IMR-90 (cell line): Measurements from ENCODE around the gene SLC22A12. TPM values are rescaled to one million over a fixed set of nuclear protein-coding genes. Genes with fewer than 3 reads are reported as not detected.
A peak's percentile ranks its signal among the peaks of the same experiment; 100 is the strongest.

Experiments
- ATAC-seq: fragments of 200-7000 bp; cut with Tn5 transposase; 2 replicates; pipeline ENCODE4 v1.9.1; 2020; ENCODE audit warnings: low read depth, mild to moderate bottlenecking, moderate library complexity
- BruUV-seq: library from RNA; stranded (reverse); fragments of 400-500 nt; replicated peaks from 2 replicates; lab custom pipeline; 2021; lab: Mats Ljungman, UMichigan
- CTCF ChIA-PET: fragments of 300-600 bp; formaldehyde crosslinking; extraction: SDS; loops from one replicate; lab custom pipeline; 2021; ENCODE audit warnings: antibody characterized with exemption; lab: Yijun Ruan, JAX
- POLR2A ChIA-PET: fragments of 300-600 bp; sonication (Branson Sonifier 250); formaldehyde crosslinking; loops from one replicate; lab custom pipeline; 2022; ENCODE audit warnings: antibody characterized with exemption; ENCODE audit not compliant: unreplicated experiment; lab: Charles Lee
- DNase-seq: peaks from one replicate; pipeline ENCODE4 v3.0.0; 2013
- H2AFZ ChIP-seq: replicated peaks from 2 replicates; pipeline ENCODE3; 2013; ENCODE audit warnings: low read length, mild to moderate bottlenecking; ENCODE audit not compliant: poor library complexity
- H2AK5ac ChIP-seq: 2 replicates; pipeline ENCODE4 v1.6.1; 2013; ENCODE audit warnings: low read depth, low read length, inconsistent platforms
- H2AK9ac ChIP-seq: replicated peaks from 2 replicates; pipeline ENCODE3; 2013; ENCODE audit warnings: mild to moderate bottlenecking, low read depth, low read length, moderate library complexity; ENCODE audit not compliant: poor library complexity
- H2BK120ac ChIP-seq: 2 replicates; pipeline ENCODE4 v1.6.1; 2013; ENCODE audit warnings: low read depth, low read length, inconsistent platforms
- H2BK15ac ChIP-seq: 3 replicates; pipeline ENCODE4 v1.6.1; 2013; ENCODE audit warnings: low read depth, low read length, inconsistent platforms
- H2BK20ac ChIP-seq: 2 replicates; pipeline ENCODE4 v1.6.1; 2013; ENCODE audit warnings: low read depth, mild to moderate bottlenecking, inconsistent platforms, low read length, moderate library complexity
- H2BK5ac ChIP-seq: 2 replicates; pipeline ENCODE4 v1.6.1; 2013; ENCODE audit warnings: mild to moderate bottlenecking, low read depth, low read length, inconsistent platforms; ENCODE audit not compliant: poor library complexity, severe bottlenecking
- H3K14ac ChIP-seq: replicated peaks from 2 replicates; pipeline ENCODE4 v1.6.1; 2013; ENCODE audit warnings: low read depth, low read length, inconsistent platforms
- H3K18ac ChIP-seq: 2 replicates; pipeline ENCODE4 v1.6.1; 2013; ENCODE audit warnings: low read depth, low read length, control low read depth
- H3K23ac ChIP-seq: 2 replicates; pipeline ENCODE4 v1.6.1; 2013; ENCODE audit warnings: low read depth, low read length, inconsistent platforms
- H3K27ac ChIP-seq: 2 replicates; pipeline ENCODE4 v1.5.1; 2013; ENCODE audit warnings: mild to moderate bottlenecking, control low read depth, low read length; ENCODE audit not compliant: insufficient read depth
- H3K27me3 ChIP-seq: 2 replicates; pipeline ENCODE4 v1.6.1; 2013; ENCODE audit warnings: low read length; ENCODE audit not compliant: control insufficient read depth, insufficient read depth
- H3K36me3 ChIP-seq: 2 replicates; pipeline ENCODE4 v1.6.1; 2013; ENCODE audit warnings: low read length, mixed read lengths; ENCODE audit not compliant: control insufficient read depth, insufficient read depth
- H3K4ac ChIP-seq: 2 replicates; pipeline ENCODE4 v1.6.1; 2013; ENCODE audit warnings: low read depth, low read length, inconsistent platforms
- H3K4me1 ChIP-seq: 2 replicates; pipeline ENCODE4 v1.6.1; 2013; ENCODE audit warnings: low read length, mixed read lengths; ENCODE audit not compliant: control insufficient read depth, insufficient read depth
- H3K4me2 ChIP-seq: 2 replicates; pipeline ENCODE4 v1.6.1; 2013; ENCODE audit warnings: low read depth, mild to moderate bottlenecking, control low read depth, low read length, moderate library complexity
- H3K4me3 ChIP-seq: 2 replicates; pipeline ENCODE4 v1.5.1; 2013; ENCODE audit warnings: low read depth, mild to moderate bottlenecking, control low read depth, low read length, moderate library complexity; ENCODE audit not compliant: insufficient read depth
- H3K56ac ChIP-seq: 2 replicates; pipeline ENCODE4 v1.6.1; 2013; ENCODE audit warnings: low read length, inconsistent platforms; ENCODE audit not compliant: insufficient read depth; ENCODE audit errors: extremely low read depth
- H3K79me1 ChIP-seq, 2 experiments: 2 replicates each; pipeline ENCODE4 v1.6.1; 2013; ENCODE audit warnings: low read length in 2 of 2, inconsistent platforms in 1 of 2, low read depth in 1 of 2
- H3K9ac ChIP-seq: 2 replicates; pipeline ENCODE4 v1.6.1; 2013; ENCODE audit warnings: low read depth, low read length, control low read depth
- H3K9me1 ChIP-seq: 2 replicates; pipeline ENCODE4 v1.6.1; 2013; ENCODE audit warnings: low read length, inconsistent platforms; ENCODE audit not compliant: insufficient read depth
- H3K9me3 ChIP-seq: 2 replicates; pipeline ENCODE4 v1.6.1; 2013; ENCODE audit warnings: low read length; ENCODE audit not compliant: control insufficient read depth, insufficient read depth
- H4K20me1 ChIP-seq: 2 replicates; pipeline ENCODE4 v1.6.1; 2013; ENCODE audit warnings: low read length, inconsistent platforms; ENCODE audit not compliant: insufficient read depth
- H4K5ac ChIP-seq: 2 replicates; pipeline ENCODE4 v1.6.1; 2013; ENCODE audit warnings: mild to moderate bottlenecking, low read depth, low read length, control low read depth
- H4K8ac ChIP-seq, 2 experiments: 2 replicates each; pipeline ENCODE4 v1.6.1; 2013; ENCODE audit warnings: low read depth in 2 of 2, low read length in 2 of 2, control low read depth in 1 of 2, inconsistent platforms in 1 of 2
- H4K91ac ChIP-seq: 2 replicates; pipeline ENCODE4 v1.6.1; 2013; ENCODE audit warnings: low read depth, low read length, inconsistent platforms; ENCODE audit not compliant: insufficient read depth
- BHLHE40 ChIP-seq: fragments of 150-350 bp; IDR thresholded peaks from 2 replicates; pipeline ENCODE4 v1.6.1; 2016; ENCODE audit warnings: mild to moderate bottlenecking, low read depth, low read length
- CEBPB ChIP-seq: IDR thresholded peaks from 2 replicates; pipeline ENCODE4 v1.6.1; 2012; ENCODE audit warnings: low read depth, low read length, improper control_type of control experiment
- FOS ChIP-seq: fragments of 150-350 bp; IDR thresholded peaks from 2 replicates; pipeline ENCODE4 v1.6.1; 2016; ENCODE audit warnings: low read depth, low read length
- MAFK ChIP-seq: IDR thresholded peaks from 2 replicates; pipeline ENCODE4 v1.6.1; 2012; ENCODE audit warnings: low read depth, low read length, improper control_type of control experiment
- MAZ ChIP-seq: IDR thresholded peaks from 2 replicates; pipeline ENCODE4 v1.6.1; 2012; ENCODE audit warnings: low read depth, mild to moderate bottlenecking, low read length, improper control_type of control experiment, moderate library complexity, borderline replicate concordance
- MXI1 ChIP-seq: IDR thresholded peaks from 2 replicates; pipeline ENCODE4 v1.6.1; 2012; ENCODE audit warnings: low read depth, mild to moderate bottlenecking, low read length, moderate library complexity, borderline replicate concordance
- POLR2A ChIP-seq: IDR thresholded peaks from 2 replicates; pipeline ENCODE4 v1.6.1; 2012; ENCODE audit warnings: mild to moderate bottlenecking, low read depth, low read length
- RCOR1 ChIP-seq: IDR thresholded peaks from 2 replicates; pipeline ENCODE4 v1.6.1; 2012; ENCODE audit warnings: mild to moderate bottlenecking, low read length, improper control_type of control experiment; ENCODE audit not compliant: insufficient replicate concordance
- RFX5 ChIP-seq: IDR thresholded peaks from 2 replicates; pipeline ENCODE4 v1.8.0; 2012; ENCODE audit warnings: low read depth, mild to moderate bottlenecking, low read length, moderate library complexity
- SMC3 ChIP-seq: fragments of 150-350 bp; IDR thresholded peaks from 2 replicates; pipeline ENCODE4 v1.6.1; 2016; ENCODE audit warnings: low read depth, mild to moderate bottlenecking, antibody characterized with exemption, low read length, moderate library complexity
- WGBS, 2 experiments: methylation state at CpG; one replicate each; pipeline versions ENCODE4 v1.1.5 to v1.1.7; 2013; ENCODE audit warnings: missing lambda C conversion rate in 2 of 2; ENCODE audit not compliant: insufficient read length in 1 of 2; ENCODE audit errors: extremely low coverage in 2 of 2; 5-methylcytosine and 5-hydroxymethylcytosine counted together
- dilution Hi-C: fragments of 300-500 bp; cut with HindIII; formaldehyde crosslinking; loops from one replicate; pipeline ENCODE4 v1.14.3; 2018; ENCODE audit warnings: low sequenced_read_pairs; ENCODE audit not compliant: unreplicated experiment
- in situ Hi-C: fragments of 300-500 bp; cut with MboI; formaldehyde crosslinking; loops from 3 replicates; pipeline ENCODE4 v1.14.3; 2019; ENCODE audit warnings: low sequenced_read_pairs, inconsistent platforms, mixed read lengths
- intact Hi-C: fragments of 100-400 bp; cut with micrococcal nuclease; formaldehyde crosslinking; loops from 2 replicates; pipeline ENCODE4 v1.10.0; 2022
- polyA plus RNA-seq, 3 experiments: library from polyadenylated mRNA; depleted of rRNA; stranded (reverse); fragments of >200 nt; gene quantifications; 2 replicates each; pipeline ENCODE4 v1.2.3, GENCODE V29; 2012; ENCODE audit warnings: low replicate concordance in 1 of 3
- total RNA-seq: library from RNA; depleted of rRNA; stranded (reverse); fragments of >200 nt; gene quantifications from 2 replicates; pipeline ENCODE4 v1.2.3, GENCODE V29; 2012
- TF ChIP-seq, protein P1 (sequence below): fragments of 150-350 bp; IDR thresholded peaks from 2 replicates; pipeline ENCODE4 v1.6.1; 2017; ENCODE audit warnings: mild to moderate bottlenecking, antibody characterized with exemption, low read length, low read depth
- TF ChIP-seq, protein P2 (sequence below): conservative IDR thresholded peaks from 2 replicates; pipeline ENCODE4 v1.5.1; 2012; ENCODE audit warnings: mild to moderate bottlenecking, low read depth, low read length, improper control_type of control experiment
- TF ChIP-seq, protein P3 (sequence below): fragments of 150-350 bp; IDR thresholded peaks from 2 replicates; pipeline ENCODE4 v1.6.1; 2016; ENCODE audit warnings: low read depth, mild to moderate bottlenecking, low read length, moderate library complexity, borderline replicate concordance

Gene SLC22A12
- total and polyA plus RNA-seq, 2 of the 4 experiments (the other 2 are of a cell fraction), result not detected

DNA sequence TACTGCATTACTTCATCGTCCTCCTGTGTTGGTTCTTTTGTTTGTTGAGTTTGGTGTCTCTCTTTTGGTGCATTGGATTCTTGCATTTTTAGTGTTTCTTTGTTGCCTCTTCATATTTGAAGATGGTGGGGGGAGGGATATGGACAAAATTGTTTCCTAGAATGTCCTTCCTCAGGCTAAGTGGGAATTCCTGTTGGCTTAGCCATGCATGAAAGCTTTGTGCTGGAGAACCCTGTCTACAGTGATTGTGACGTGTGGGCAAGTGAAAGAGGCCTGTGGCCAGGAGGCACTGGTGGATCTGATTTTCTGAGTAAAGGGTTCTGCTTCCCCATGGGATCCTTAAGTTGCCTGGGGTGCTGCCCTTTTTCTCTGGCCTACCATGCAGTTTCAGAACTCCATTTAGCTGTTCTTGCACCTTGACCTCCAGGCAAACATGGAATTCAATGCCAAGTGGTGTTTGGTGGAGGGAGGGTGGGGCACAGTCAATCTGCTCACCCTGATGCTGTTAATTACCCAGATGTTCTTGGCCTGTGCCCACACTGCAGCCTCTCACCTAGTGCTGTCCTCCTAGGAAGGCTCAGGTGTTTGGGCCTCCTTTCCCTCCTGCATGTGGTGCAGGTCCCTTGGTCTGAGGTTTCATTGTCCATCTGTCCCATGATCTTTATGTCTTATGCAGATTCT is 46.3 kb upstream of the SLC22A12 start:
- intact Hi-C loops, result no loop called here
- no peak overlapping the region for H3K27ac ChIP-seq
- CTCF ChIA-PET, result no interaction called here

More for the DNA sequence above, 46.3 kb upstream of the SLC22A12 start:
- Histone ChIP-seq H3K9me3 (no peaks in the 10 kb centered on the region), H3K27me3 (peaks cover 20% of the 10 kb centered on the region), H4K8ac (no peak overlapping the region), H3K36me3 (no peaks in the 10 kb centered on the region), H3K4ac (no peak overlapping the region), H2BK120ac (0 out of 2 replicates have a peak overlapping the region, but pooled peaks have one; percentile 13), H3K18ac (no peak overlapping the region), H3K4me2 (no peak overlapping the region), H4K91ac (no peak overlapping the region), H2AK5ac (no peak overlapping the region), H3K9ac (no peak overlapping the region), H2BK15ac (no peak overlapping the region), H3K14ac (no peak overlapping the region; the same call in 1 of the 2 replicates), H3K23ac (no peak overlapping the region; the same call in 1 of the 2 replicates), H2AFZ (no peak overlapping the region), H3K9me1 (0 out of 2 replicates have a peak, but pooled peaks cover 3% of the 10 kb centered on the region), H3K56ac (no peak overlapping the region), H4K5ac (no peak overlapping the region), H2BK20ac (0 out of 2 replicates have a peak overlapping the region, but pooled peaks have one; percentile 43), H3K79me1 (no peaks in the 10 kb centered on the region), H2AK9ac (no peak overlapping the region), H3K4me1 (no peaks in the 10 kb centered on the region), H2BK5ac (no peak overlapping the region), H3K4me3 (no peak overlapping the region), H4K20me1 (no peaks in the 10 kb centered on the region)
- DNase-seq (no peak), ATAC-seq (no peak)
- dilution Hi-C loops (no loop called here), in situ Hi-C loops (no loop called here)
- POLR2A ChIA-PET, result no interaction called here
- BruUV-seq, result no TSS peak
- TF ChIP-seq MAZ, result no peak
- TF ChIP-seq FOS, result no peak
- TF ChIP-seq MAFK, result no peak
- TF ChIP-seq, protein P1, sequence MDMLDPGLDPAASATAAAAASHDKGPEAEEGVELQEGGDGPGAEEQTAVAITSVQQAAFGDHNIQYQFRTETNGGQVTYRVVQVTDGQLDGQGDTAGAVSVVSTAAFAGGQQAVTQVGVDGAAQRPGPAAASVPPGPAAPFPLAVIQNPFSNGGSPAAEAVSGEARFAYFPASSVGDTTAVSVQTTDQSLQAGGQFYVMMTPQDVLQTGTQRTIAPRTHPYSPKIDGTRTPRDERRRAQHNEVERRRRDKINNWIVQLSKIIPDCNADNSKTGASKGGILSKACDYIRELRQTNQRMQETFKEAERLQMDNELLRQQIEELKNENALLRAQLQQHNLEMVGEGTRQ, result no peak
- TF ChIP-seq BHLHE40, result no peak
- no peak for TF ChIP-seq RFX5
- TF ChIP-seq RCOR1, result no peak
- TF ChIP-seq, protein P2, sequence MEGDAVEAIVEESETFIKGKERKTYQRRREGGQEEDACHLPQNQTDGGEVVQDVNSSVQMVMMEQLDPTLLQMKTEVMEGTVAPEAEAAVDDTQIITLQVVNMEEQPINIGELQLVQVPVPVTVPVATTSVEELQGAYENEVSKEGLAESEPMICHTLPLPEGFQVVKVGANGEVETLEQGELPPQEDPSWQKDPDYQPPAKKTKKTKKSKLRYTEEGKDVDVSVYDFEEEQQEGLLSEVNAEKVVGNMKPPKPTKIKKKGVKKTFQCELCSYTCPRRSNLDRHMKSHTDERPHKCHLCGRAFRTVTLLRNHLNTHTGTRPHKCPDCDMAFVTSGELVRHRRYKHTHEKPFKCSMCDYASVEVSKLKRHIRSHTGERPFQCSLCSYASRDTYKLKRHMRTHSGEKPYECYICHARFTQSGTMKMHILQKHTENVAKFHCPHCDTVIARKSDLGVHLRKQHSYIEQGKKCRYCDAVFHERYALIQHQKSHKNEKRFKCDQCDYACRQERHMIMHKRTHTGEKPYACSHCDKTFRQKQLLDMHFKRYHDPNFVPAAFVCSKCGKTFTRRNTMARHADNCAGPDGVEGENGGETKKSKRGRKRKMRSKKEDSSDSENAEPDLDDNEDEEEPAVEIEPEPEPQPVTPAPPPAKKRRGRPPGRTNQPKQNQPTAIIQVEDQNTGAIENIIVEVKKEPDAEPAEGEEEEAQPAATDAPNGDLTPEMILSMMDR, result no peak
- TF ChIP-seq POLR2A, result no peak
- no peak for TF ChIP-seq MXI1
- no peak for TF ChIP-seq SMC3
- TF ChIP-seq, protein P3, sequence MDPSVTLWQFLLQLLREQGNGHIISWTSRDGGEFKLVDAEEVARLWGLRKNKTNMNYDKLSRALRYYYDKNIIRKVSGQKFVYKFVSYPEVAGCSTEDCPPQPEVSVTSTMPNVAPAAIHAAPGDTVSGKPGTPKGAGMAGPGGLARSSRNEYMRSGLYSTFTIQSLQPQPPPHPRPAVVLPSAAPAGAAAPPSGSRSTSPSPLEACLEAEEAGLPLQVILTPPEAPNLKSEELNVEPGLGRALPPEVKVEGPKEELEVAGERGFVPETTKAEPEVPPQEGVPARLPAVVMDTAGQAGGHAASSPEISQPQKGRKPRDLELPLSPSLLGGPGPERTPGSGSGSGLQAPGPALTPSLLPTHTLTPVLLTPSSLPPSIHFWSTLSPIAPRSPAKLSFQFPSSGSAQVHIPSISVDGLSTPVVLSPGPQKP, result no peak
- no peak for TF ChIP-seq CEBPB
- 50% methylated on average over 1 of the region's 2 CpGs; no CpG with 5 or more reads in 1 of the 2 experiments for WGBS, 2 experiments
